ENCODE measurements around the gene MCCD1.
"Not testable (repeated sequence)": the region's sequence is repeated elsewhere in the genome, so short reads cannot be mapped to it uniquely, and the experiment has no call there.

Gene MCCD1

GRCh38 chr6:31547727-31548543 is 19.2 kb downstream of the MCCD1 start:
- Histone ChIP-seq H3K36me3 (replicated peaks) (peaks cover 11% of the 10 kb centered on the region), H3K4me3 (ENCODE audit: low read depth, low read length) (peak overlapping the region; percentile 57), H3K27me3 (replicated peaks) (no peaks in the 10 kb centered on the region), H3K27ac (peak overlapping the region; percentile 75)
- TF ChIP-seq, protein P1, sequence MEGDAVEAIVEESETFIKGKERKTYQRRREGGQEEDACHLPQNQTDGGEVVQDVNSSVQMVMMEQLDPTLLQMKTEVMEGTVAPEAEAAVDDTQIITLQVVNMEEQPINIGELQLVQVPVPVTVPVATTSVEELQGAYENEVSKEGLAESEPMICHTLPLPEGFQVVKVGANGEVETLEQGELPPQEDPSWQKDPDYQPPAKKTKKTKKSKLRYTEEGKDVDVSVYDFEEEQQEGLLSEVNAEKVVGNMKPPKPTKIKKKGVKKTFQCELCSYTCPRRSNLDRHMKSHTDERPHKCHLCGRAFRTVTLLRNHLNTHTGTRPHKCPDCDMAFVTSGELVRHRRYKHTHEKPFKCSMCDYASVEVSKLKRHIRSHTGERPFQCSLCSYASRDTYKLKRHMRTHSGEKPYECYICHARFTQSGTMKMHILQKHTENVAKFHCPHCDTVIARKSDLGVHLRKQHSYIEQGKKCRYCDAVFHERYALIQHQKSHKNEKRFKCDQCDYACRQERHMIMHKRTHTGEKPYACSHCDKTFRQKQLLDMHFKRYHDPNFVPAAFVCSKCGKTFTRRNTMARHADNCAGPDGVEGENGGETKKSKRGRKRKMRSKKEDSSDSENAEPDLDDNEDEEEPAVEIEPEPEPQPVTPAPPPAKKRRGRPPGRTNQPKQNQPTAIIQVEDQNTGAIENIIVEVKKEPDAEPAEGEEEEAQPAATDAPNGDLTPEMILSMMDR (IDR thresholded peaks at IDR 0.05; ENCODE audit: low read depth, low read length, missing control alignments), result no peak
- in situ Hi-C loops (cut with HindIII; ENCODE audit: low pct_ligation_motif_present, low sequenced_read_pairs), result no loop called here
- no peak for DNase-seq

DNA sequence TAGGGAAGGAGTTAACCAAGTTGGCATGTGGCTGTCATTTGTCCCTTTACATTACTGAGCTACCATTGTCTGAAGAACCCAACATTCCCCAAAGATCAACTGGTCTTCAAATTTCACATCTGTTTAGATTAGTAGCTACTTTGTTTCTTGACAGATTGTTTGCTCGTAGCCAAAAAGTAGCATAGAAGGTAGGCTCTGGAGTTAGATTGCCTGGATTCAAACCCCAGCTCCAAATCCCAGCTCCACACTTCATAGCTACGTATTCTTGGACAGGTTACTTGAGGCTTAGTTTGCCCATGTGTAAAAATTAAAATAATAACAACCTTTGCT is 19.7 kb downstream of the MCCD1 start:
- in situ Hi-C loops (cut with HindIII; ENCODE audit: low pct_ligation_motif_present, low sequenced_read_pairs), result no loop called here
- Histone ChIP-seq H3K36me3 (replicated peaks) (peaks cover 15% of the 10 kb centered on the region), H3K27me3 (replicated peaks) (no peaks in the 10 kb centered on the region), H3K27ac (no peak overlapping the region), H3K4me3 (ENCODE audit: low read depth, low read length) (no peak overlapping the region)
- no peak for DNase-seq
- TF ChIP-seq, protein P1 (IDR thresholded peaks at IDR 0.05; ENCODE audit: low read depth, low read length, missing control alignments), result no peak

DNA sequence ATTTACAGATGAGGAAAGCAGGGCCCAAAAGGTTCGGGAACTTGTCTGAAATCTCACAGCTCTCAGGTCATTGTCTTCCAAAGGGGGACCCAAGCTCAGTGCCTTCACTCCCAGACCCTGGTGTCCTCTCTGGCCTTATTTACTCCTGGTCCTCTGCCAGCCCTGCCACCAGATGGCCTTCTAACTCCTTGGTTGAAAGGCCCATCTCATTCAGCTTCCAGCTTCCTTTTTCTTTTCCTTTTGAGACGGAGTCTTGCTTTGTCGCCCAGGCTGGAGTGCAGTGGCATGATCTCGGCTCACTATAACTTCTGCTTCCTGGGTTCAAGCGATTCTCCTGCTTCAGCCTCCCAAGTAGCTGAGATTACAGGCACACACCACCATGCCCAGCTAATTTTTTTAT is 22.6 kb downstream of the MCCD1 start:
- H3K27ac ChIP-seq; H3K27me3 ChIP-seq (replicated peaks); H3K4me3 ChIP-seq (ENCODE audit: low read depth, low read length); in situ Hi-C loops (cut with HindIII; ENCODE audit: low pct_ligation_motif_present, low sequenced_read_pairs): not testable (repeated sequence)
- peak; percentile 54 for DNase-seq
- peaks cover 18% of the 10 kb centered on the region for H3K36me3 ChIP-seq (replicated peaks)
- TF ChIP-seq, protein P1 (IDR thresholded peaks at IDR 0.05; ENCODE audit: low read depth, low read length, missing control alignments), result peak; percentile 72

GRCh38 chr6:31556307-31556706 is 27.5 kb downstream of the MCCD1 start:
- in situ Hi-C loops (cut with HindIII; ENCODE audit: low pct_ligation_motif_present, low sequenced_read_pairs), result no loop called here
- TF ChIP-seq, protein P1 (IDR thresholded peaks at IDR 0.05; ENCODE audit: low read depth, low read length, missing control alignments), result no peak
- no peak overlapping the region for H3K4me3 ChIP-seq (ENCODE audit: low read depth, low read length)
- H3K27me3 ChIP-seq (replicated peaks), result no peaks in the 10 kb centered on the region
- no peak overlapping the region for H3K27ac ChIP-seq
- DNase-seq, result no peak
- H3K36me3 ChIP-seq (replicated peaks), result peaks cover 22% of the 10 kb centered on the region

DNA sequence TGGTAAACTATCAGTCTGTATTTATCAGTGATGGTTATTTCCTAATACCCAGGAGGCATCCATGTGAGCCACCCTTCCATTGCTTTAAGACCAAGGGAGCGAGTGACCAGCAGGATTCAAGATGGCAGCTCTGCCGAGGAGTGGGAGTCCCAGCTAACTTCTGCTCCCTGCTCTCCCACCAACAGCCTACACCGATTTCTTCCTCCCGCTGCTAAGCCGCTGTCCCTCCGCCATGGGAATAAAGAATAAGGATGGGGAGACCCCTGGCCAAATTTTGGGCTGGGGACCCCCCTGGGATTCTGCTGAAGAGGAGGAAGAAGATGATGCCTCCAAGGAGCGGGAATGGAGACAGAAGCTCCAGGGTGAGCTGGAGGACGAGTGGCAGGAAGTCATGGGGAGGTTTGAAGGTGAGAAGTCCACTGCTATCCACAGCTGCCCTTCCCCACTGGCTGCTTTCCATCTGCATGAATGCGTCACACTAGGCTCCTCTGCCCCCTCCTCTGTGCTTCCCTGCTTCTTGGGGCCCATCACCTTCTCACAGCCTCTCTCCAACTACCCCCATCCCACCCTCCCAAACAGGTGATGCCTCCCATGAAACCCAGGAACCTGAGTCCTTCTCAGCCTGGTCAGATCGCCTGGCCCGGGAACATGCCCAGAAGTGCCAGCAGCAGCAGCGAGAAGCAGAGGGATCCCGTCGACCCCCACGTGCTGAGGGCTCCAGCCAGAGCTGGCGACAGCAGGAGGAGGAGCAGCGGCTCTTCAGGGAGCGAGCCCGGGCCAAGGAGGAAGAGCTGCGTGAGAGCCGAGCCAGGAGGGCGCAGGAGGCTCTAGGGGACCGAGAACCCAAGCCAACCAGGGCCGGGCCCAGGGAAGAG is 28.9 kb downstream of the MCCD1 start:
- H3K4me3 ChIP-seq (ENCODE audit: low read depth, low read length), result no peak overlapping the region
- H3K27me3 ChIP-seq (replicated peaks), result no peaks in the 10 kb centered on the region
- no peak overlapping the region for H3K27ac ChIP-seq
- no peak for DNase-seq
- TF ChIP-seq, protein P1 (IDR thresholded peaks at IDR 0.05; ENCODE audit: low read depth, low read length, missing control alignments), result no peak
- peaks cover 20% of the 10 kb centered on the region for H3K36me3 ChIP-seq (replicated peaks)
- in situ Hi-C loops (cut with HindIII; ENCODE audit: low pct_ligation_motif_present, low sequenced_read_pairs), result no loop called here

All from brain microvascular endothelial cell (primary cell).